SJSA1 (cell line): Measurements from ENCODE around the gene IL31. TPM values are rescaled to one million over a fixed set of nuclear protein-coding genes. Genes with fewer than 3 reads are reported as not detected.

Experiments used
- DNase-seq, 2 experiments: peaks; one replicate each; pipeline ENCODE4 v3.0.0-alpha.2; 2015 to 2020; ENCODE audit warnings: low spot score in 2 of 2, low read depth in 1 of 2
- H3K27ac ChIP-seq: fragments of 250-450 bp; sonication (Bioruptor Pico); 2 replicates; pipeline ENCODE4 v1.5.1; 2020; ENCODE audit warnings: mild to moderate bottlenecking, moderate library complexity
- H3K27me3 ChIP-seq: fragments of 250-450 bp; sonication (Bioruptor Pico); replicated peaks from 2 replicates; pipeline ENCODE4 v1.5.1; 2020; ENCODE audit warnings: mild to moderate bottlenecking, moderate library complexity
- H3K36me3 ChIP-seq: fragments of 250-450 bp; sonication (Bioruptor Pico); 2 replicates; pipeline ENCODE4 v1.5.1; 2020; ENCODE audit warnings: mild to moderate bottlenecking
- H3K4me1 ChIP-seq: fragments of 250-450 bp; sonication (Bioruptor Pico); replicated peaks from 2 replicates; pipeline ENCODE4 v1.6.1; 2021; ENCODE audit warnings: mild to moderate bottlenecking
- H3K4me3 ChIP-seq: fragments of 250-450 bp; sonication (Bioruptor Pico); 2 replicates; pipeline ENCODE4 v1.5.1; 2020; ENCODE audit warnings: mild to moderate bottlenecking
- H3K9me3 ChIP-seq: fragments of 250-450 bp; sonication (Bioruptor Pico); replicated peaks from 2 replicates; pipeline ENCODE4 v1.5.1; 2020; ENCODE audit warnings: mild to moderate bottlenecking
- total RNA-seq: library from RNA; depleted of rRNA; stranded (reverse); fragments of >200 nt; shearing (Covaris generic); gene quantifications from 2 replicates; pipeline ENCODE4 v1.2.3, GENCODE V29; 2014; rRNA removed

Gene IL31
- total RNA-seq, 1 experiment from 2014 or later = not detected

- DNase-seq = no peak
- Histone ChIP-seq H3K27me3 (no peaks in the 10 kb centered on the region), H3K9me3 (no peaks in the 10 kb centered on the region), H3K36me3 (peaks cover 43% of the 10 kb centered on the region), H3K4me3 (no peak overlapping the region), H3K27ac (no peak overlapping the region), H3K4me1 (peaks cover 28% of the 10 kb centered on the region)
These were observed 48.3 kb downstream of the IL31 start for GRCh38 chr12:122125452-122126341.

- Histone ChIP-seq H3K4me1 (peaks cover 15% of the 10 kb centered on the region), H3K27ac (no peak overlapping the region), H3K4me3 (no peak overlapping the region), H3K27me3 (no peaks in the 10 kb centered on the region), H3K36me3 (peaks cover 31% of the 10 kb centered on the region), H3K9me3 (no peaks in the 10 kb centered on the region)
- DNase-seq = no peak
These were observed 49.7 kb downstream of the IL31 start for GRCh38 chr12:122124370-122124769.

DNA sequence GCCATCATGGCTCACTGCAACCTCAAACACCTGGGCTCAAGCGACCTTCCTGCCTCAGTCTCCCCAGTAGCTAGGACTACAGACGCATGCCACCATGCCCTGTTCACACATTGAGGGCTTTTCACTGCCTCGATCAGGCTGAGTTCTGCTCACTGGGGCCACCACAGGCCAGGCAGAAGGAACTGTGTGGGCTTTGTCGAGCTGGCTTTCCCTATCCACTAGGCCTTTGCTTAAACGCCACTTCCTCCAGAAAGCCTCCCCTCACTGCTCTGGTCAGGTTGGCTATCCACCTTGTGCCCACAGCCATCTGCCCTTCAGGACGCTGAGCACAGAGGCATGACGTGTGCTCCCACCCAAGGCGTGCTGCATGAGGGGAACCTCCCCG is 50.3 kb downstream of the IL31 start:
- H3K9me3 ChIP-seq = no peaks in the 10 kb centered on the region
- H3K36me3 ChIP-seq = peaks cover 25% of the 10 kb centered on the region
- H3K27me3 ChIP-seq = no peaks in the 10 kb centered on the region
- peaks cover 17% of the 10 kb centered on the region for H3K4me1 ChIP-seq
- no peak for DNase-seq
- no peak overlapping the region for H3K4me3 ChIP-seq
- no peak overlapping the region; the same call in 1 of the 2 replicates for H3K27ac ChIP-seq

GRCh38 chr12:122123051-122123760 is 50.8 kb downstream of the IL31 start:
- no peak overlapping the region for H3K4me3 ChIP-seq
- H3K4me1 ChIP-seq = peaks cover 23% of the 10 kb centered on the region
- no peaks in the 10 kb centered on the region for H3K27me3 ChIP-seq
- DNase-seq = peak; percentile 77 to 81
- peaks cover 19% of the 10 kb centered on the region for H3K36me3 ChIP-seq
- H3K27ac ChIP-seq = peak overlapping the region; percentile 39; the same call in 1 of the 2 replicates
- H3K9me3 ChIP-seq = no peaks in the 10 kb centered on the region

Other genes with a start within 250 kb of the IL31 start
- gene BCL7A, start 152.3 kb downstream of the IL31 start, total RNA-seq = 1.5 and 6.4 TPM in 2 replicates
- gene MLXIP, start 95.5 kb downstream of the IL31 start, total RNA-seq = 11.1 and 13.5 TPM in 2 replicates
- gene LRRC43, start 8.9 kb upstream of the IL31 start, total RNA-seq = not detected in 2 replicates
- gene B3GNT4, start 29.5 kb upstream of the IL31 start, total RNA-seq = not detected in 2 replicates
- gene DIABLO, start 51.8 kb upstream of the IL31 start, total RNA-seq = 66.6 and 84.1 TPM in 2 replicates
- gene VPS33A, start 92.3 kb upstream of the IL31 start, total RNA-seq = 13.6 and 14.3 TPM in 2 replicates
- 33.7 and 41.3 TPM in 2 replicates for gene CLIP1, start 248.4 kb upstream of the IL31 start, total RNA-seq